Osteoblast (primary cell): ENCODE measurements around the gene HJURP. TPM values are rescaled to one million over a fixed set of nuclear protein-coding genes. Genes with fewer than 3 reads are reported as not detected.

ENCODE experiments used
- DNase-seq: peaks from one replicate; pipeline ENCODE4 v3.0.0; 2011; ENCODE audit warnings: low spot score, mixed read lengths; ENCODE audit not compliant: insufficient read length; ENCODE audit errors: missing footprints
- H2AFZ ChIP-seq: 2 replicates; pipeline ENCODE4 v1.6.0; 2011; ENCODE audit warnings: mild to moderate bottlenecking, low read length
- H3K27ac ChIP-seq: 2 replicates; pipeline ENCODE4 v1.5.1; 2011; ENCODE audit warnings: mild to moderate bottlenecking, low read depth, low read length, moderate library complexity
- H3K27me3 ChIP-seq: 2 replicates; pipeline ENCODE4 v1.6.0; 2012; ENCODE audit warnings: mild to moderate bottlenecking, control low read depth, inconsistent platforms, low read length, moderate library complexity; ENCODE audit not compliant: insufficient read depth
- H3K36me3 ChIP-seq: 2 replicates; pipeline ENCODE4 v1.5.1; 2011; ENCODE audit warnings: mild to moderate bottlenecking, low read length, control low read depth, moderate library complexity; ENCODE audit not compliant: insufficient read depth
- H3K4me1 ChIP-seq: 2 replicates; pipeline ENCODE4 v1.5.1; 2011; ENCODE audit warnings: mild to moderate bottlenecking, low read length, control low read depth, moderate library complexity; ENCODE audit not compliant: insufficient read depth
- H3K4me2 ChIP-seq: 2 replicates; pipeline ENCODE4 v1.6.0; 2011; ENCODE audit warnings: mild to moderate bottlenecking, low read length; ENCODE audit not compliant: insufficient read depth
- H3K4me3 ChIP-seq: fragments of 200-600 bp; sonication (generic); 3 replicates; pipeline ENCODE4 v1.5.1; 2012; ENCODE audit warnings: mild to moderate bottlenecking, low read length, inconsistent platforms; ENCODE audit not compliant: insufficient read depth
- H3K79me2 ChIP-seq: 2 replicates; pipeline ENCODE4 v1.6.0; 2012; ENCODE audit warnings: mild to moderate bottlenecking, low read length, control low read depth, inconsistent platforms; ENCODE audit not compliant: insufficient read depth
- H3K9me3 ChIP-seq: 2 replicates; pipeline ENCODE4 v1.5.1; 2011; ENCODE audit warnings: low read depth, low read length, control low read depth
- H4K20me1 ChIP-seq: 2 replicates; pipeline ENCODE4 v1.6.0; 2012; ENCODE audit warnings: mild to moderate bottlenecking, low read length, control low read depth; ENCODE audit not compliant: insufficient read depth
- total RNA-seq: library from RNA; depleted of rRNA; stranded (reverse); fragments of >200 nt; gene quantifications from 2 replicates; pipeline ENCODE4 v1.2.3, GENCODE V29; 2012
- TF ChIP-seq, protein P1 (sequence below): IDR thresholded peaks from 2 replicates; pipeline ENCODE4 v1.5.1; 2011; ENCODE audit warnings: mild to moderate bottlenecking, low read depth, low read length, moderate library complexity; ENCODE audit errors: extremely low read depth

HJURP gene
- total RNA-seq, 1 donor: 2.9 TPM

DNA sequence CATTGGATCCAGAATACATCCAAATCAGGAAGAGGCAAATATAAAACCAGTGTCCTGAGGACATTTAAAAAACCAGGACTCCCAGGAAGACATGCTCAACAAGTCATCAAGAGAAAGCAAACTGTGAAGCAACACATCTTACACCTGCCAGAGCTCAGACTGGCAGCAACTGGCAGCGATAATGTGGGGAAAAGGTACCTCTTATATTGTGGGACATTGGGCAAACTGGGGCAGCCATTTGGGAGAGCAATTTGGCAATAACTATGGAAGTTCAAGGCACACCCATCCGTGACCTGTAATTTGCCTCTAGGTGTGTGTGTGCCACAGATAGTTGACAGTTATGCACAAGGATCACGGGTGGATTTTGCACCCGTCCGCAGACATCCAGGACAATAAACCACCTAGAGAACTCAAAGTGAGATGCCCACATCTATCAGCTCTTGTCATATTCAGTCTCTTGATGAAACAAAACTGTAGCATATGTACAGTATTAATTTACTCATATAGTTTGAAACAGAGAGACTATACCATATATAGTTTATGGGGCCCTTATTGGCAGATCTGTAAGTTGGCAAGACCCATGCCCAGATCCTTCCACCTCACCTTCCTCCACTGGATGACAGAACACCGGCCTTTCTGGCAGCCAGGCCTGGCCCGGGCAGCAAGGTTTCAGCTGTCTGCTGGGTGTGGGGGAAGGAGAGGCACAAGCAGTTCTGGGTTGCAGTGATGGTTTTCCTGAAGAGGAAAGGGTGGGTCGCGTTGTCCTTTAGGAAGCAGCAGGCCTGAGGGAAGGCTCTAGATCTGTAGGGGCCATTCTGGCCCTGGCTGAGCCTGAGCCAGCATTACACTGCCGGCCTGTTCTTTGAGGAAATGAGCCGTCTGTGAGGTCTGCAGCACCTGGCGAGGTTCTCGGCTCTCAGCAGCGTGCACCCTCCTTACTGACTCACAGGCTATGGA is 18.8 kb downstream of the HJURP start:
- DNase-seq: peak; percentile 36
- TF ChIP-seq, protein P1, sequence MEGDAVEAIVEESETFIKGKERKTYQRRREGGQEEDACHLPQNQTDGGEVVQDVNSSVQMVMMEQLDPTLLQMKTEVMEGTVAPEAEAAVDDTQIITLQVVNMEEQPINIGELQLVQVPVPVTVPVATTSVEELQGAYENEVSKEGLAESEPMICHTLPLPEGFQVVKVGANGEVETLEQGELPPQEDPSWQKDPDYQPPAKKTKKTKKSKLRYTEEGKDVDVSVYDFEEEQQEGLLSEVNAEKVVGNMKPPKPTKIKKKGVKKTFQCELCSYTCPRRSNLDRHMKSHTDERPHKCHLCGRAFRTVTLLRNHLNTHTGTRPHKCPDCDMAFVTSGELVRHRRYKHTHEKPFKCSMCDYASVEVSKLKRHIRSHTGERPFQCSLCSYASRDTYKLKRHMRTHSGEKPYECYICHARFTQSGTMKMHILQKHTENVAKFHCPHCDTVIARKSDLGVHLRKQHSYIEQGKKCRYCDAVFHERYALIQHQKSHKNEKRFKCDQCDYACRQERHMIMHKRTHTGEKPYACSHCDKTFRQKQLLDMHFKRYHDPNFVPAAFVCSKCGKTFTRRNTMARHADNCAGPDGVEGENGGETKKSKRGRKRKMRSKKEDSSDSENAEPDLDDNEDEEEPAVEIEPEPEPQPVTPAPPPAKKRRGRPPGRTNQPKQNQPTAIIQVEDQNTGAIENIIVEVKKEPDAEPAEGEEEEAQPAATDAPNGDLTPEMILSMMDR: no peak
- Histone ChIP-seq H3K79me2 (peaks cover 46% of the 10 kb centered on the region), H3K9me3 (no peaks in the 10 kb centered on the region), H4K20me1 (peaks cover 4% of the 10 kb centered on the region), H3K4me1 (peaks cover 4% of the 10 kb centered on the region), H3K27ac (no peak overlapping the region), H3K36me3 (peaks cover 32% of the 10 kb centered on the region), H2AFZ (no peak overlapping the region), H3K4me2 (no peak overlapping the region), H3K27me3 (no peaks in the 10 kb centered on the region), H3K4me3 (no peak overlapping the region)

DNA sequence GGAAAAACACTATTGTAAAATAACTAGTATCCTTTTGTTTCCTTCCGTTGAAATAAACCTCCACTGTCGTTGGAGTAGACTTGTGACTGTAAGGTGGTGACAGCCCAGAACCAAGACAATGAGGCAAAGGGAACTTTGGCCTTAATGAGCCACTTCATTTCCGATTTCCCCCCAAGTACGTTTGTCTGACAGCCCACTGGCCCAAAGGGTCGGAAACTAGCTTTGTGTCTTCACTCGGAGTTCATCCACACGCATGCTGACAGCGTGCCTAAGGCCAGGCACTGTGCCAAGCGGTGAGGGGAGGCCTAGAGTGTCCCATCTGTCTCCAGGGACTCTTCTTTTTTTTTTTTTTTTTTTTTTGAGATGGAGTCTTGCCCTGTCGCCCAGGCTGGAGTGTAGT is 21.0 kb downstream of the HJURP start:
- TF ChIP-seq, protein P1: no peak
- no peaks in the 10 kb centered on the region for H3K27me3 ChIP-seq

DNA sequence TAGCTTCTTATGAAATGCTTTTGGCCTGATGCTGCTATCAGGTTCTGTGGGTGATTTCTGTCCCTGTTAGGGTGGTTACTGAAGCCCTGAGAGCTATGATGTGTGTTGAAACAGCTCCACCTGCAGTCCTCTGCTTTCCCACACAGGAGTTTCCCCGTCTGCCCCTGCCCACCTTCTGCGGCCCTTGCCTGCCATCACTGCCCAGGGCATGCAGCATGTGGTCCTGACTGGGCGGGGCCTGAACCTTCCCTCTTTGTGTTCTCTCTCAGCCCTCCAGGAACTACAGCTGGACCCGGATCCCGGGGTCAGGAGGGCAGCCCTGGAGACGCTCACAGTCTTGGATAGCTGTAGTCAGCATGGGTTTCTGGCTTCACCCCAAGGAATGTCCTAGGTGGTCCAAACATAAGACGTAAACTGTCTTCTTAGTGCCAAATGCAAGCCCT is 21.4 kb downstream of the HJURP start:
- H3K4me1 ChIP-seq: peaks cover 4% of the 10 kb centered on the region
- H3K27ac ChIP-seq: peak overlapping the region; percentile 31
- TF ChIP-seq, protein P1: peak; percentile 48
- no peaks in the 10 kb centered on the region for H4K20me1 ChIP-seq
- H3K36me3 ChIP-seq: peaks cover 6% of the 10 kb centered on the region
- H3K79me2 ChIP-seq: peaks cover 20% of the 10 kb centered on the region
- no peaks in the 10 kb centered on the region for H3K9me3 ChIP-seq
- H2AFZ ChIP-seq: peak overlapping the region; percentile 53
- no peak overlapping the region for H3K4me3 ChIP-seq
- H3K27me3 ChIP-seq: no peaks in the 10 kb centered on the region
- no peak overlapping the region for H3K4me2 ChIP-seq
- DNase-seq: peak; percentile 90

More for the DNA sequence above, 21.0 kb downstream of the HJURP start:
- no peak overlapping the region for H3K4me2 ChIP-seq
- peaks cover 11% of the 10 kb centered on the region for H3K36me3 ChIP-seq
- no peak overlapping the region for H3K4me3 ChIP-seq
- no peaks in the 10 kb centered on the region for H4K20me1 ChIP-seq
- DNase-seq: peak; percentile 15
- peaks cover 4% of the 10 kb centered on the region for H3K4me1 ChIP-seq
- H2AFZ ChIP-seq: peak overlapping the region; percentile 53
- H3K79me2 ChIP-seq: peaks cover 25% of the 10 kb centered on the region
- H3K9me3 ChIP-seq: no peaks in the 10 kb centered on the region
- no peak overlapping the region for H3K27ac ChIP-seq

DNA sequence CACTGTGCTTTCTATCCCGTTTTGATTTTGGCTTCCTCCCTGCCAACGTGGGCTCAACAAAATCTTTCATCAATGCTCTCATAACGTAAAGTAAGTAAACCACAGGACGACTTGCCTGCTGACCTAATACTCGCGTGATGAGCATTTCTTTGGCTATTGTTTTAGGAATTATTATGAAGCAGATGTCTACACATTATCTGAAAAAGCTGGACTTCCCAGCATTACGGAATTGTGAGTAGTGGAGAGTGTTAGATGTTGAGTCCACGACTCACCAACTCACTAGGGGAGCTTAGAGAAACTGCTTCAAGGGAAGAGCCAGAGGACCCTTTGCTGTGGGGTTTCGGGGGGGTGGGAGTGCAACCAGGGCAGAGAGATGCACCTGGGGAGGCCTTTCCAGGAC is 21.9 kb downstream of the HJURP start:
- H3K27me3 ChIP-seq: no peaks in the 10 kb centered on the region
- peak; percentile 87 for DNase-seq
- TF ChIP-seq, protein P1: no peak
- H3K4me2 ChIP-seq: no peak overlapping the region
- peaks cover 4% of the 10 kb centered on the region for H3K4me1 ChIP-seq
- peaks cover 1% of the 10 kb centered on the region for H3K36me3 ChIP-seq
- H3K79me2 ChIP-seq: peaks cover 15% of the 10 kb centered on the region
- H3K9me3 ChIP-seq: no peaks in the 10 kb centered on the region
- H4K20me1 ChIP-seq: no peaks in the 10 kb centered on the region
- H3K4me3 ChIP-seq: no peak overlapping the region
- H2AFZ ChIP-seq: peak overlapping the region; percentile 43
- peak overlapping the region; percentile 31 for H3K27ac ChIP-seq
